ENCODE data around the gene NMNAT2. TPM values are rescaled to one million over a fixed set of nuclear protein-coding genes. Genes with fewer than 3 reads are reported as not detected.

The NMNAT2 gene
- total and polyA plus RNA-seq, 2 experiments from 2014 or later = 3.6 to 10.0 TPM

DNA sequence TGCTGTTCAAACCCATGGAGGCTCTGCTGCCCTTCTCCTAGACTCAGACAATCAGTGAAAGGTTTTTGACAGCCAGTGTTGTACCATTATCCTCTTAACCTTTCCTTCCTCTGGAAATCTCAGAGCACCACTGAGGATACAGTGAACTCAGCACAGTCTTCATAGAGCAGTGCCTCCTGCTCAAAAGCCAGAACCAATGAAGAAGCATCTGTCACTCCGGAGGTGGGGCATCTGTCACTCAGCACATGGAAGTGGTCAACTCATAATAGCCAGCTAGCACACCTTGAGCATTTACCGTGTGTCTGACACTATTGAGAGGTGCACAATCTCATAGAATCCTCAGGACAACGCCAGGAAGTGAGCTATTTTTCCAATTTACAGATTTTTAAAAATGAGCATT is 62.4 kb downstream of the NMNAT2 start:
- H3K4me3 ChIP-seq = no peak overlapping the region
- 0 out of 2 replicates have a peak, but pooled peaks cover 4% of the 10 kb centered on the region for H3K4me1 ChIP-seq (ENCODE audit: insufficient read depth)
- no peak for DNase-seq (ENCODE audit: low spot score)
- Mint-ChIP-seq H3K4me3 (no peak overlapping the region), H3K27ac (no peak overlapping the region), H3K4me1 (peaks cover 9% of the 10 kb centered on the region), H3K36me3 (ENCODE audit: low read depth) (no peaks in the 10 kb centered on the region; the same call in 2 of the 3 replicates), H3K9me3 (no peaks in the 10 kb centered on the region), H3K27me3 (ENCODE audit: insufficient read depth, low read depth, poor library complexity) (peaks cover 1% of the 10 kb centered on the region)
- H3F3A ChIP-seq (replicated peaks; ENCODE audit: low read depth) = no peaks in the 10 kb centered on the region
- H3K4me2 ChIP-seq = no peak overlapping the region
- H3K36me3 ChIP-seq (ENCODE audit: insufficient read depth) = no peaks in the 10 kb centered on the region
- H2AFZ ChIP-seq = no peak overlapping the region
- H3K27me3 ChIP-seq (ENCODE audit: insufficient read depth) = no peaks in the 10 kb centered on the region
- H3K79me2 ChIP-seq (replicated peaks; ENCODE audit: insufficient read depth) = no peaks in the 10 kb centered on the region
- H3K27ac ChIP-seq (ENCODE audit: low read depth) = no peak overlapping the region
- ATAC-seq = no peak
- no peaks in the 10 kb centered on the region for H4K20me1 ChIP-seq (replicated peaks; ENCODE audit: insufficient read depth)
- peaks cover 16% of the 10 kb centered on the region for H3K9me2 ChIP-seq (ENCODE audit: insufficient read depth)
- TF ChIP-seq, protein P1, sequence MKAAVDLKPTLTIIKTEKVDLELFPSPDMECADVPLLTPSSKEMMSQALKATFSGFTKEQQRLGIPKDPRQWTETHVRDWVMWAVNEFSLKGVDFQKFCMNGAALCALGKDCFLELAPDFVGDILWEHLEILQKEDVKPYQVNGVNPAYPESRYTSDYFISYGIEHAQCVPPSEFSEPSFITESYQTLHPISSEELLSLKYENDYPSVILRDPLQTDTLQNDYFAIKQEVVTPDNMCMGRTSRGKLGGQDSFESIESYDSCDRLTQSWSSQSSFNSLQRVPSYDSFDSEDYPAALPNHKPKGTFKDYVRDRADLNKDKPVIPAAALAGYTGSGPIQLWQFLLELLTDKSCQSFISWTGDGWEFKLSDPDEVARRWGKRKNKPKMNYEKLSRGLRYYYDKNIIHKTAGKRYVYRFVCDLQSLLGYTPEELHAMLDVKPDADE (IDR thresholded peaks at IDR 0.05) = no peak
- TF ChIP-seq EZH2phosphoT487 (IDR thresholded peaks at IDR 0.05; ENCODE audit: unreplicated experiment) (no peak), EZH2 (IDR thresholded peaks at IDR 0.05; ENCODE audit: low read depth, unreplicated experiment) (no peak), POLR2AphosphoS5 (IDR thresholded peaks at IDR 0.05; ENCODE audit: low read depth) (no peak), NANOG (IDR thresholded peaks at IDR 0.05; ENCODE audit: borderline replicate concordance) (no peak), ZNF114 (CRISPR knock-in tag; IDR thresholded peaks at IDR 0.05) (no peak), JUNB (IDR thresholded peaks at IDR 0.05; ENCODE audit: unreplicated experiment) (no peak), CREB1 (CRISPR knock-in tag; IDR thresholded peaks at IDR 0.05; ENCODE audit: low read depth) (no peak), ZNF331 (CRISPR knock-in tag; IDR thresholded peaks at IDR 0.05; ENCODE audit: low read depth) (no peak), STAT1 (IDR thresholded peaks at IDR 0.05; ENCODE audit: unreplicated experiment) (no peak)
- TF ChIP-seq, protein P2, sequence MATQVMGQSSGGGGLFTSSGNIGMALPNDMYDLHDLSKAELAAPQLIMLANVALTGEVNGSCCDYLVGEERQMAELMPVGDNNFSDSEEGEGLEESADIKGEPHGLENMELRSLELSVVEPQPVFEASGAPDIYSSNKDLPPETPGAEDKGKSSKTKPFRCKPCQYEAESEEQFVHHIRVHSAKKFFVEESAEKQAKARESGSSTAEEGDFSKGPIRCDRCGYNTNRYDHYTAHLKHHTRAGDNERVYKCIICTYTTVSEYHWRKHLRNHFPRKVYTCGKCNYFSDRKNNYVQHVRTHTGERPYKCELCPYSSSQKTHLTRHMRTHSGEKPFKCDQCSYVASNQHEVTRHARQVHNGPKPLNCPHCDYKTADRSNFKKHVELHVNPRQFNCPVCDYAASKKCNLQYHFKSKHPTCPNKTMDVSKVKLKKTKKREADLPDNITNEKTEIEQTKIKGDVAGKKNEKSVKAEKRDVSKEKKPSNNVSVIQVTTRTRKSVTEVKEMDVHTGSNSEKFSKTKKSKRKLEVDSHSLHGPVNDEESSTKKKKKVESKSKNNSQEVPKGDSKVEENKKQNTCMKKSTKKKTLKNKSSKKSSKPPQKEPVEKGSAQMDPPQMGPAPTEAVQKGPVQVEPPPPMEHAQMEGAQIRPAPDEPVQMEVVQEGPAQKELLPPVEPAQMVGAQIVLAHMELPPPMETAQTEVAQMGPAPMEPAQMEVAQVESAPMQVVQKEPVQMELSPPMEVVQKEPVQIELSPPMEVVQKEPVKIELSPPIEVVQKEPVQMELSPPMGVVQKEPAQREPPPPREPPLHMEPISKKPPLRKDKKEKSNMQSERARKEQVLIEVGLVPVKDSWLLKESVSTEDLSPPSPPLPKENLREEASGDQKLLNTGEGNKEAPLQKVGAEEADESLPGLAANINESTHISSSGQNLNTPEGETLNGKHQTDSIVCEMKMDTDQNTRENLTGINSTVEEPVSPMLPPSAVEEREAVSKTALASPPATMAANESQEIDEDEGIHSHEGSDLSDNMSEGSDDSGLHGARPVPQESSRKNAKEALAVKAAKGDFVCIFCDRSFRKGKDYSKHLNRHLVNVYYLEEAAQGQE (IDR thresholded peaks at IDR 0.05; ENCODE audit: unreplicated experiment) = no peak
- TF ChIP-seq, protein P3, sequence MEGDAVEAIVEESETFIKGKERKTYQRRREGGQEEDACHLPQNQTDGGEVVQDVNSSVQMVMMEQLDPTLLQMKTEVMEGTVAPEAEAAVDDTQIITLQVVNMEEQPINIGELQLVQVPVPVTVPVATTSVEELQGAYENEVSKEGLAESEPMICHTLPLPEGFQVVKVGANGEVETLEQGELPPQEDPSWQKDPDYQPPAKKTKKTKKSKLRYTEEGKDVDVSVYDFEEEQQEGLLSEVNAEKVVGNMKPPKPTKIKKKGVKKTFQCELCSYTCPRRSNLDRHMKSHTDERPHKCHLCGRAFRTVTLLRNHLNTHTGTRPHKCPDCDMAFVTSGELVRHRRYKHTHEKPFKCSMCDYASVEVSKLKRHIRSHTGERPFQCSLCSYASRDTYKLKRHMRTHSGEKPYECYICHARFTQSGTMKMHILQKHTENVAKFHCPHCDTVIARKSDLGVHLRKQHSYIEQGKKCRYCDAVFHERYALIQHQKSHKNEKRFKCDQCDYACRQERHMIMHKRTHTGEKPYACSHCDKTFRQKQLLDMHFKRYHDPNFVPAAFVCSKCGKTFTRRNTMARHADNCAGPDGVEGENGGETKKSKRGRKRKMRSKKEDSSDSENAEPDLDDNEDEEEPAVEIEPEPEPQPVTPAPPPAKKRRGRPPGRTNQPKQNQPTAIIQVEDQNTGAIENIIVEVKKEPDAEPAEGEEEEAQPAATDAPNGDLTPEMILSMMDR (conservative IDR thresholded peaks at IDR 0.05; ENCODE audit: low read depth in 2 of 2) = no peak
- TF ChIP-seq, protein P4, sequence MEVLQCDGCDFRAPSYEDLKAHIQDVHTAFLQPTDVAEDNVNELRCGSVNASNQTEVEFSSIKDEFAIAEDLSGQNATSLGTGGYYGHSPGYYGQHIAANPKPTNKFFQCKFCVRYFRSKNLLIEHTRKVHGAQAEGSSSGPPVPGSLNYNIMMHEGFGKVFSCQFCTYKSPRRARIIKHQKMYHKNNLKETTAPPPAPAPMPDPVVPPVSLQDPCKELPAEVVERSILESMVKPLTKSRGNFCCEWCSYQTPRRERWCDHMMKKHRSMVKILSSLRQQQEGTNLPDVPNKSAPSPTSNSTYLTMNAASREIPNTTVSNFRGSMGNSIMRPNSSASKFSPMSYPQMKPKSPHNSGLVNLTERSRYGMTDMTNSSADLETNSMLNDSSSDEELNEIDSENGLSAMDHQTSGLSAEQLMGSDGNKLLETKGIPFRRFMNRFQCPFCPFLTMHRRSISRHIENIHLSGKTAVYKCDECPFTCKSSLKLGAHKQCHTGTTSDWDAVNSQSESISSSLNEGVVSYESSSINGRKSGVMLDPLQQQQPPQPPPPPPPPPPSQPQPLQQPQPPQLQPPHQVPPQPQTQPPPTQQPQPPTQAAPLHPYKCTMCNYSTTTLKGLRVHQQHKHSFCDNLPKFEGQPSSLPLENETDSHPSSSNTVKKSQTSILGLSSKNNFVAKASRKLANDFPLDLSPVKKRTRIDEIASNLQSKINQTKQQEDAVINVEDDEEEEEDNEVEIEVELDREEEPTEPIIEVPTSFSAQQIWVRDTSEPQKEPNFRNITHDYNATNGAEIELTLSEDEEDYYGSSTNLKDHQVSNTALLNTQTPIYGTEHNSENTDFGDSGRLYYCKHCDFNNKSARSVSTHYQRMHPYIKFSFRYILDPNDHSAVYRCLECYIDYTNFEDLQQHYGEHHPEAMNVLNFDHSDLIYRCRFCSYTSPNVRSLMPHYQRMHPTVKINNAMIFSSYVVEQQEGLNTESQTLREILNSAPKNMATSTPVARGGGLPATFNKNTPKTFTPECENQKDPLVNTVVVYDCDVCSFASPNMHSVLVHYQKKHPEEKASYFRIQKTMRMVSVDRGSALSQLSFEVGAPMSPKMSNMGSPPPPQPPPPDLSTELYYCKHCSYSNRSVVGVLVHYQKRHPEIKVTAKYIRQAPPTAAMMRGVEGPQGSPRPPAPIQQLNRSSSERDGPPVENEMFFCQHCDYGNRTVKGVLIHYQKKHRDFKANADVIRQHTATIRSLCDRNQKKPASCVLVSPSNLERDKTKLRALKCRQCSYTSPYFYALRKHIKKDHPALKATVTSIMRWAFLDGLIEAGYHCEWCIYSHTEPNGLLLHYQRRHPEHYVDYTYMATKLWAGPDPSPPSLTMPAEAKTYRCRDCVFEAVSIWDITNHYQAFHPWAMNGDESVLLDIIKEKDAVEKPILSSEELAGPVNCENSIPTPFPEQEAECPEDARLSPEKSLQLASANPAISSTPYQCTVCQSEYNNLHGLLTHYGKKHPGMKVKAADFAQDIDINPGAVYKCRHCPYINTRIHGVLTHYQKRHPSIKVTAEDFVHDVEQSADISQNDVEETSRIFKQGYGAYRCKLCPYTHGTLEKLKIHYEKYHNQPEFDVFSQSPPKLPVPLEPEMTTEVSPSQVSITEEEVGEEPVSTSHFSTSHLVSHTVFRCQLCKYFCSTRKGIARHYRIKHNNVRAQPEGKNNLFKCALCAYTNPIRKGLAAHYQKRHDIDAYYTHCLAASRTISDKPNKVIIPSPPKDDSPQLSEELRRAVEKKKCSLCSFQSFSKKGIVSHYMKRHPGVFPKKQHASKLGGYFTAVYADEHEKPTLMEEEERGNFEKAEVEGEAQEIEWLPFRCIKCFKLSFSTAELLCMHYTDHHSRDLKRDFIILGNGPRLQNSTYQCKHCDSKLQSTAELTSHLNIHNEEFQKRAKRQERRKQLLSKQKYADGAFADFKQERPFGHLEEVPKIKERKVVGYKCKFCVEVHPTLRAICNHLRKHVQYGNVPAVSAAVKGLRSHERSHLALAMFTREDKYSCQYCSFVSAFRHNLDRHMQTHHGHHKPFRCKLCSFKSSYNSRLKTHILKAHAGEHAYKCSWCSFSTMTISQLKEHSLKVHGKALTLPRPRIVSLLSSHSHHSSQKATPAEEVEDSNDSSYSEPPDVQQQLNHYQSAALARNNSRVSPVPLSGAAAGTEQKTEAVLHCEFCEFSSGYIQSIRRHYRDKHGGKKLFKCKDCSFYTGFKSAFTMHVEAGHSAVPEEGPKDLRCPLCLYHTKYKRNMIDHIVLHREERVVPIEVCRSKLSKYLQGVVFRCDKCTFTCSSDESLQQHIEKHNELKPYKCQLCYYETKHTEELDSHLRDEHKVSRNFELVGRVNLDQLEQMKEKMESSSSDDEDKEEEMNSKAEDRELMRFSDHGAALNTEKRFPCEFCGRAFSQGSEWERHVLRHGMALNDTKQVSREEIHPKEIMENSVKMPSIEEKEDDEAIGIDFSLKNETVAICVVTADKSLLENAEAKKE (CRISPR knock-in tag; IDR thresholded peaks at IDR 0.05) = no peak
